ENCODE data around the gene CRISPLD2.

DNA sequence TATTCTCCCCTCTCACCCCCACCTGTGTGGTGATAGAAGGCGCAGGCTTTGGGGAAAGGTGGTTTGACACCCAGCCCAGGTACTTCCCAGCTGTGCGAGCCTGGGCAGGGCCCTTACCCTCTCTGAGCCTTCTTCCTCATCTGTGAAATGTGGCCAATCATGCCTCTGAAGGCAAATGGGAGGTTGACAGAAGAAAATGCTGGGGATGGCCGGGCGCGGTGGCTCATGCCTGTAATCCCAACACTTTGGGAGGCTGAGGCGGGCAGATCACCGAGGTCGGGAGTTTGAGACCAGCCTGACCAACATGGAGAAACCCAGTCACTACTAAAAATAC is 43.7 kb downstream of the CRISPLD2 start:
- TF ChIP-seq ZBED1 (IDR thresholded peaks at IDR 0.05) (no peak), ZNF785 (CRISPR knock-in tag; IDR thresholded peaks at IDR 0.05) (no peak), SMC3 (conservative IDR thresholded peaks at IDR 0.05; ENCODE audit: insufficient read depth, low read depth, low read length) (no peak), SIN3A (IDR thresholded peaks at IDR 0.05; ENCODE audit: borderline replicate concordance in 2 of 2, control insufficient read depth in 1 of 2, low read depth in 2 of 2, low read length in 2 of 2) (no peak)
